ENCODE measurements around the gene ANKRD11.
A peak's percentile ranks its signal among the peaks of the same experiment; 100 is the strongest.

Gene ANKRD11

GRCh38 chr16:89409161-89409711 lies 81.1 kb downstream of the ANKRD11 start:
- Histone ChIP-seq H3K9ac (ENCODE audit: insufficient read length, low read depth) (no peak overlapping the region), H3K4me1 (ENCODE audit: insufficient read depth, insufficient read length) (peaks cover 43% of the 10 kb centered on the region), H3K27me3 (ENCODE audit: insufficient read depth, insufficient read length) (no peaks in the 10 kb centered on the region), H3K4me3 (ENCODE audit: insufficient read length, low read depth) (no peak overlapping the region), H3K9me3 (ENCODE audit: insufficient read depth, low read length) (no peaks in the 10 kb centered on the region), H3K36me3 (ENCODE audit: insufficient read depth, insufficient read length, low read length) (peaks cover 2% of the 10 kb centered on the region)
- DNase-seq (ENCODE audit: low read depth, low spot score): no peak
- TF ChIP-seq ZNF274 (IDR thresholded peaks at IDR 0.05; ENCODE audit: low read depth, low read length): no peak

- H3K9ac ChIP-seq (ENCODE audit: insufficient read length, low read depth): no peak overlapping the region
Measured at GRCh38 chr16:89408315-89408714, 82.0 kb downstream of the ANKRD11 start.

GRCh38 chr16:89407925-89408300 lies 82.4 kb downstream of the ANKRD11 start:
- Histone ChIP-seq H3K27me3 (ENCODE audit: insufficient read depth, insufficient read length) (no peaks in the 10 kb centered on the region), H3K9me3 (ENCODE audit: insufficient read depth, low read length) (no peaks in the 10 kb centered on the region), H3K9ac (ENCODE audit: insufficient read length, low read depth) (no peak overlapping the region), H3K4me1 (ENCODE audit: insufficient read depth, insufficient read length) (peaks cover 38% of the 10 kb centered on the region), H3K36me3 (ENCODE audit: insufficient read depth, insufficient read length, low read length) (peaks cover 7% of the 10 kb centered on the region), H3K4me3 (ENCODE audit: insufficient read length, low read depth) (no peak overlapping the region)
- DNase-seq (ENCODE audit: low read depth, low spot score): no peak
- TF ChIP-seq SUZ12 (IDR thresholded peaks at IDR 0.05; ENCODE audit: extremely low read depth, insufficient read depth, insufficient read length): no peak

More at GRCh38 chr16:89408315-89408714, 82.0 kb downstream of the ANKRD11 start:
- no peak for TF ChIP-seq ZNF274 (IDR thresholded peaks at IDR 0.05; ENCODE audit: low read depth, low read length)
- no peak for TF ChIP-seq YY1 (IDR thresholded peaks at IDR 0.05; ENCODE audit: insufficient read depth, insufficient read length)
- TF ChIP-seq SUZ12 (IDR thresholded peaks at IDR 0.05; ENCODE audit: extremely low read depth, insufficient read depth, insufficient read length): no peak
- Histone ChIP-seq H3K4me1 (ENCODE audit: insufficient read depth, insufficient read length) (peaks cover 36% of the 10 kb centered on the region), H3K9me3 (ENCODE audit: insufficient read depth, low read length) (no peaks in the 10 kb centered on the region), H3K4me3 (ENCODE audit: insufficient read length, low read depth) (no peak overlapping the region), H3K36me3 (ENCODE audit: insufficient read depth, insufficient read length, low read length) (peaks cover 3% of the 10 kb centered on the region), H3K27me3 (ENCODE audit: insufficient read depth, insufficient read length) (no peaks in the 10 kb centered on the region)
- no peak for DNase-seq (ENCODE audit: low read depth, low spot score)

- no peaks in the 10 kb centered on the region for H3K27me3 ChIP-seq (ENCODE audit: insufficient read depth, insufficient read length)
- no peaks in the 10 kb centered on the region for H3K9me3 ChIP-seq (ENCODE audit: insufficient read depth, low read length)
- H3K4me3 ChIP-seq (ENCODE audit: insufficient read length, low read depth): no peak overlapping the region
- no peak overlapping the region for H3K9ac ChIP-seq (ENCODE audit: insufficient read length, low read depth)
- no peak for TF ChIP-seq SUZ12 (IDR thresholded peaks at IDR 0.05; ENCODE audit: extremely low read depth, insufficient read depth, insufficient read length)
- no peak for TF ChIP-seq YY1 (IDR thresholded peaks at IDR 0.05; ENCODE audit: insufficient read depth, insufficient read length)
- TF ChIP-seq ZNF274 (IDR thresholded peaks at IDR 0.05; ENCODE audit: low read depth, low read length): no peak
- DNase-seq (ENCODE audit: low read depth, low spot score): no peak
- peaks cover 8% of the 10 kb centered on the region for H3K36me3 ChIP-seq (ENCODE audit: insufficient read depth, insufficient read length, low read length)
- peaks cover 37% of the 10 kb centered on the region for H3K4me1 ChIP-seq (ENCODE audit: insufficient read depth, insufficient read length)
Measured at GRCh38 chr16:89407282-89407924, 83.0 kb downstream of the ANKRD11 start.

- Histone ChIP-seq H3K4me3 (ENCODE audit: insufficient read length, low read depth) (no peak overlapping the region), H3K36me3 (ENCODE audit: insufficient read depth, insufficient read length, low read length) (peaks cover 9% of the 10 kb centered on the region), H3K4me1 (ENCODE audit: insufficient read depth, insufficient read length) (peaks cover 43% of the 10 kb centered on the region), H3K9me3 (ENCODE audit: insufficient read depth, low read length) (no peaks in the 10 kb centered on the region), H3K9ac (ENCODE audit: insufficient read length, low read depth) (no peak overlapping the region), H3K27me3 (ENCODE audit: insufficient read depth, insufficient read length) (no peaks in the 10 kb centered on the region)
- no peak for TF ChIP-seq SUZ12 (IDR thresholded peaks at IDR 0.05; ENCODE audit: extremely low read depth, insufficient read depth, insufficient read length)
- no peak for TF ChIP-seq YY1 (IDR thresholded peaks at IDR 0.05; ENCODE audit: insufficient read depth, insufficient read length)
- no peak for TF ChIP-seq ZNF274 (IDR thresholded peaks at IDR 0.05; ENCODE audit: low read depth, low read length)
- DNase-seq (ENCODE audit: low read depth, low spot score): no peak
Measured at GRCh38 chr16:89406277-89406888, 84.0 kb downstream of the ANKRD11 start.

- no peaks in the 10 kb centered on the region for H3K27me3 ChIP-seq (ENCODE audit: insufficient read depth, insufficient read length)
- no peak overlapping the region for H3K9ac ChIP-seq (ENCODE audit: insufficient read length, low read depth)
- peaks cover 10% of the 10 kb centered on the region for H3K36me3 ChIP-seq (ENCODE audit: insufficient read depth, insufficient read length, low read length)
- no peaks in the 10 kb centered on the region for H3K9me3 ChIP-seq (ENCODE audit: insufficient read depth, low read length)
- TF ChIP-seq ZNF274 (IDR thresholded peaks at IDR 0.05; ENCODE audit: low read depth, low read length): no peak
- TF ChIP-seq YY1 (IDR thresholded peaks at IDR 0.05; ENCODE audit: insufficient read depth, insufficient read length): no peak
- TF ChIP-seq SUZ12 (IDR thresholded peaks at IDR 0.05; ENCODE audit: extremely low read depth, insufficient read depth, insufficient read length): no peak
- no peak for DNase-seq (ENCODE audit: low read depth, low spot score)
- H3K4me1 ChIP-seq (ENCODE audit: insufficient read depth, insufficient read length): peaks cover 42% of the 10 kb centered on the region
- no peak overlapping the region for H3K4me3 ChIP-seq (ENCODE audit: insufficient read length, low read depth)
Measured at GRCh38 chr16:89404561-89404960, 85.8 kb downstream of the ANKRD11 start.

GRCh38 chr16:89402962-89403361 lies 87.4 kb downstream of the ANKRD11 start:
- peaks cover 35% of the 10 kb centered on the region for H3K4me1 ChIP-seq (ENCODE audit: insufficient read depth, insufficient read length)
- TF ChIP-seq YY1 (IDR thresholded peaks at IDR 0.05; ENCODE audit: insufficient read depth, insufficient read length): no peak
- TF ChIP-seq ZNF274 (IDR thresholded peaks at IDR 0.05; ENCODE audit: low read depth, low read length): no peak
- TF ChIP-seq SUZ12 (IDR thresholded peaks at IDR 0.05; ENCODE audit: extremely low read depth, insufficient read depth, insufficient read length): no peak
- no peaks in the 10 kb centered on the region for H3K9me3 ChIP-seq (ENCODE audit: insufficient read depth, low read length)
- DNase-seq (ENCODE audit: low read depth, low spot score): no peak
- no peaks in the 10 kb centered on the region for H3K27me3 ChIP-seq (ENCODE audit: insufficient read depth, insufficient read length)
- no peak overlapping the region for H3K4me3 ChIP-seq (ENCODE audit: insufficient read length, low read depth)
- H3K36me3 ChIP-seq (ENCODE audit: insufficient read depth, insufficient read length, low read length): peaks cover 21% of the 10 kb centered on the region
- H3K9ac ChIP-seq (ENCODE audit: insufficient read length, low read depth): peak overlapping the region; percentile 1
